ENCODE results near the gene SIPA1L2.

SIPA1L2 gene

DNA sequence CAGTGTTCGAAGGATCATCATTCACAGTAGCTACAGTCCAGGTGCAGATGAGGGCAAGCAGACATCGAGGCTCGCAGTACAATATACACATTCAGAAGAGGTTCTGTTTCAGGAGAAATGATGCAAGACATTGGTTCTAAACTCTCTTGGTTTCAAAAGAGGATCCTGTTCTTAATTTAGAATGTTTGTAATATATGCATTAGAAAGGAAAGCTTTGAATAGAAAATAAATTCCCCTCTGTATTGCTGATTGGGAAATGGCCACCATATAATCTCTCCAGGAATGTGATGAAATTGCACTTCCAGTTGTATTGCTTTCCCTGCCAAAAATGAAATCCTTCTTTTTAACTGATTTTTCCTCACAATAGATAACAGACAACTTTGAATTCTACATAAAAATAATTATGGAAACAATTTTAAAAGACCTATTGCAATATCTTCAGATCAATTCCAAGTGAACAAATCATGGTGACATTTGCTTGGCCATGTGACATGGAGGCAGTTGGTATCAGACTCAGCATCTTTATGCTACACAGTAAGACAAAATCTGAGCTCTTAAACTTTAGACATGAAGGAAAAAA lies 27.6 kb upstream of the SIPA1L2 start:
- no peaks in the 10 kb centered on the region for H3K36me3 ChIP-seq (ENCODE audit: control insufficient read depth in 2 of 2, insufficient read depth in 1 of 2, low read length in 2 of 2)
- ChIA-PET CTCF (interaction anchor here (0.6 to 2.1 kb wide), 2 partner anchors 16 to 285 kb away, joined by 3 to 5 read pairs; no protein-coding TSS in a partner anchor), POLR2A (interaction anchor here (0.6 kb wide), 1 partner anchor 935 kb away, joined by 7 read pairs; no protein-coding TSS in a partner anchor)
- H3K4me1 ChIP-seq (ENCODE audit: control insufficient read depth, insufficient read depth, low read length): peaks cover 18% of the 10 kb centered on the region
- no peaks in the 10 kb centered on the region for H3K9me3 ChIP-seq (ENCODE audit: control insufficient read depth, insufficient read depth, low read depth, low read length)
- TF ChIP-seq SETDB1 (IDR thresholded peaks at IDR 0.05; ENCODE audit: insufficient read length, low read length): no peak
- no peak overlapping the region for H3K27ac ChIP-seq (ENCODE audit: extremely low read depth, low read depth, low read length)
- no peak overlapping the region for H3K4me3 ChIP-seq (ENCODE audit: low read depth, low read length)

DNA sequence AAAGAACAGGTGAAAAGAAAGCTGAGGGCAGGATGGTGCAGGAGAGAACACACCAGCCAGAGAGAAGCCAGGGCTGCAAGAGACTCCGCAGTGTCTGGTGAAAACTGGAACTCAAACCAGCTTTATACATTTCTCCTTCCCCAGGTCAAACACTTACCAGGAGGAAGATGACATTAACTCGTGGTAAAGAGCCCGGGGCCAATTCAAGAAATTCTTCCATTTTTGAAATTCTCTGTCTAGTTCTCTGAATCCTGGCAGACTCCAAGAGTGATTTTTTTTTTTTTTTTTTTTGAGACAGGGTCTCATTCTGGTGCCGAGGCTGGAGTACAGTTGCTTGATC lies 25.8 kb upstream of the SIPA1L2 start:
- TF ChIP-seq, protein P1, sequence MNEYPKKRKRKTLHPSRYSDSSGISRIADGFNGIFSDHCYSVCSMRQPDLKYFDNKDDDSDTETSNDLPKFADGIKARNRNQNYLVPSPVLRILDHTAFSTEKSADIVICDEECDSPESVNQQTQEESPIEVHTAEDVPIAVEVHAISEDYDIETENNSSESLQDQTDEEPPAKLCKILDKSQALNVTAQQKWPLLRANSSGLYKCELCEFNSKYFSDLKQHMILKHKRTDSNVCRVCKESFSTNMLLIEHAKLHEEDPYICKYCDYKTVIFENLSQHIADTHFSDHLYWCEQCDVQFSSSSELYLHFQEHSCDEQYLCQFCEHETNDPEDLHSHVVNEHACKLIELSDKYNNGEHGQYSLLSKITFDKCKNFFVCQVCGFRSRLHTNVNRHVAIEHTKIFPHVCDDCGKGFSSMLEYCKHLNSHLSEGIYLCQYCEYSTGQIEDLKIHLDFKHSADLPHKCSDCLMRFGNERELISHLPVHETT (tag by site-specific recombination; IDR thresholded peaks at IDR 0.05): no peak
- peak; percentile 1; the same call in 1 of the 2 replicates for TF ChIP-seq SP7 (tag by site-specific recombination; IDR thresholded peaks at IDR 0.05)
- TF ChIP-seq, protein P2, sequence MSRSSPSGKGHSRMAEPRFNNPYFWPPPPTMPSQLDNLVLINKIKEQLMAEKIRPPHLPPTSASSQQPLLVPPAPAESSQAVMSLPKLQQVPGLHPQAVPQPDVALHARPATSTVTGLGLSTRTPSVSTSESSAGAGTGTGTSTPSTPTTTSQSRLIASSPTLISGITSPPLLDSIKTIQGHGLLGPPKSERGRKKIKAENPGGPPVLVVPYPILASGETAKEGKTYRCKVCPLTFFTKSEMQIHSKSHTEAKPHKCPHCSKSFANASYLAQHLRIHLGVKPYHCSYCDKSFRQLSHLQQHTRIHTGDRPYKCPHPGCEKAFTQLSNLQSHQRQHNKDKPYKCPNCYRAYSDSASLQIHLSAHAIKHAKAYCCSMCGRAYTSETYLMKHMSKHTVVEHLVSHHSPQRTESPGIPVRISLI (tag by site-specific recombination; IDR thresholded peaks at IDR 0.05): 0 out of 2 replicates have a peak, but pooled peaks have one; percentile 26
- POLR2A ChIA-PET: interaction anchor here (0.6 to 1.0 kb wide), 3 partner anchors 8 to 22 kb away, joined by 3 to 4 read pairs (median 3); no protein-coding TSS in a partner anchor
- Histone ChIP-seq H3K27ac (ENCODE audit: extremely low read depth, low read depth, low read length) (no peak overlapping the region), H3K9me3 (ENCODE audit: control insufficient read depth, insufficient read depth, low read depth, low read length) (no peaks in the 10 kb centered on the region), H3K36me3 (ENCODE audit: control insufficient read depth in 2 of 2, insufficient read depth in 1 of 2, low read length in 2 of 2) (no peaks in the 10 kb centered on the region), H3K4me1 (ENCODE audit: control insufficient read depth, insufficient read depth, low read length) (peaks cover 18% of the 10 kb centered on the region), H3K4me3 (ENCODE audit: low read depth, low read length) (no peak overlapping the region)
- CTCF ChIA-PET: interaction anchor here (0.5 to 1.2 kb wide), 4 partner anchors 10 to 370 kb away, joined by 3 to 6 read pairs (median 4); no protein-coding TSS in a partner anchor

DNA sequence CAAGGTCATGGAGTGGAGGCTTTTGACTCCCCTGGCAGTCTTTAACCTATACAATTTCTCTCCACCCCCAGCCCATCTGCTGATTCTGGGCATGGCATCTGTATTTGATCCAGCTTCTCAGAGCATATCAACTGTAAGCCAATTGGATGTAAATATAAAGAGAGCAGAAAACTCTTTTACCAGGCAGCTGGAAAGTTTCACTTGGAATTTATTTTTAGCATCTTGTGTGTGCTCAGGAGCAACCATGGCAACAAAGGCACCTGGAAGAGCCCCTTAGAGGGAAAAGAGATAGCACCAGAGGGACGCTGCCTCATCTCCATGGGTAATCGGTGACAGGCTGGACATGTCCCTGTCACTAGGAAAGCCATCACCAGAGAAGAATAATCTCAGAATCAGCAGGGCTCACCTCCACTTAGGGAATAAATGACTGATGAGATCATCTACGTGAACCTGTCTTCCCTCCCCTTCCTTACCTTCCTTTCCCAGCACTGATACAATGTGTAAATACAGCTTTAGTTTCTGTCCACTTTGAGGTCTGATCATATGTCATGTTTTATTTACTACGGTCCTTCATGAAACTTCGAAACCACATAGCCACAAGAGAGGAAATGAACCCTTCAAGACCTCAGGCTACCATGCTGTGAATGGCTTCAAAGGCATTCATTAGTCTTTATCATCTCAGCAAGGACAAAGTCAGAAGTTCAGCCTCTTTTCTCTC lies 25.3 kb upstream of the SIPA1L2 start:
- Histone ChIP-seq H3K36me3 (ENCODE audit: control insufficient read depth in 2 of 2, insufficient read depth in 1 of 2, low read length in 2 of 2) (no peaks in the 10 kb centered on the region), H3K4me3 (ENCODE audit: low read depth, low read length) (no peak overlapping the region), H3K27ac (ENCODE audit: extremely low read depth, low read depth, low read length) (no peak overlapping the region), H3K9me3 (ENCODE audit: control insufficient read depth, insufficient read depth, low read depth, low read length) (no peaks in the 10 kb centered on the region), H3K4me1 (ENCODE audit: control insufficient read depth, insufficient read depth, low read length) (peaks cover 18% of the 10 kb centered on the region)
- ChIA-PET POLR2A (interaction anchor here (0.6 to 1.6 kb wide), 4 partner anchors 9 to 23 kb away, joined by 3 to 4 read pairs (median 3); no protein-coding TSS in a partner anchor), CTCF (interaction anchor here (0.5 to 1.2 kb wide), 5 partner anchors 10 to 370 kb away, joined by 3 to 6 read pairs (median 3); no protein-coding TSS in a partner anchor)
- TF ChIP-seq, protein P3, sequence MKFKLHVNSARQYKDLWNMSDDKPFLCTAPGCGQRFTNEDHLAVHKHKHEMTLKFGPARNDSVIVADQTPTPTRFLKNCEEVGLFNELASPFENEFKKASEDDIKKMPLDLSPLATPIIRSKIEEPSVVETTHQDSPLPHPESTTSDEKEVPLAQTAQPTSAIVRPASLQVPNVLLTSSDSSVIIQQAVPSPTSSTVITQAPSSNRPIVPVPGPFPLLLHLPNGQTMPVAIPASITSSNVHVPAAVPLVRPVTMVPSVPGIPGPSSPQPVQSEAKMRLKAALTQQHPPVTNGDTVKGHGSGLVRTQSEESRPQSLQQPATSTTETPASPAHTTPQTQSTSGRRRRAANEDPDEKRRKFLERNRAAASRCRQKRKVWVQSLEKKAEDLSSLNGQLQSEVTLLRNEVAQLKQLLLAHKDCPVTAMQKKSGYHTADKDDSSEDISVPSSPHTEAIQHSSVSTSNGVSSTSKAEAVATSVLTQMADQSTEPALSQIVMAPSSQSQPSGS (tag by site-specific recombination; IDR thresholded peaks at IDR 0.05; ENCODE audit: low read depth): peak; percentile 65; the same call in 1 of the 2 replicates
- TF ChIP-seq ZNF48 (tag by site-specific recombination; IDR thresholded peaks at IDR 0.05) (no peak), ZNF423 (tag by site-specific recombination; IDR thresholded peaks at IDR 0.05) (no peak), ZSCAN16 (tag by site-specific recombination; IDR thresholded peaks at IDR 0.05) (no peak), HOXC10 (CRISPR knock-in tag; IDR thresholded peaks at IDR 0.05) (no peak), ZNF561 (tag by site-specific recombination; IDR thresholded peaks at IDR 0.05; ENCODE audit: borderline replicate concordance) (no peak), ZNF433 (tag by site-specific recombination; IDR thresholded peaks at IDR 0.05; ENCODE audit: low read depth) (no peak), ZNF544 (tag by site-specific recombination; IDR thresholded peaks at IDR 0.05) (no peak), TRIM28 (IDR thresholded peaks at IDR 0.05; ENCODE audit: borderline replicate concordance, low read length) (0 out of 2 replicates have a peak, but pooled peaks have one; percentile 47), ZNF324 (tag by site-specific recombination; IDR thresholded peaks at IDR 0.05) (no peak), ZFP3 (tag by site-specific recombination; IDR thresholded peaks at IDR 0.05; ENCODE audit: low read depth) (no peak), SP7 (tag by site-specific recombination; IDR thresholded peaks at IDR 0.05) (peak; percentile 89), ZNF133 (tag by site-specific recombination; IDR thresholded peaks at IDR 0.05) (no peak), ZNF549 (tag by site-specific recombination; IDR thresholded peaks at IDR 0.05) (no peak), SP3 (tag by site-specific recombination; IDR thresholded peaks at IDR 0.05) (no peak), GFI1B (tag by site-specific recombination; IDR thresholded peaks at IDR 0.05) (no peak), SCRT2 (tag by site-specific recombination; IDR thresholded peaks at IDR 0.05) (no peak)
- TF ChIP-seq, protein P4, sequence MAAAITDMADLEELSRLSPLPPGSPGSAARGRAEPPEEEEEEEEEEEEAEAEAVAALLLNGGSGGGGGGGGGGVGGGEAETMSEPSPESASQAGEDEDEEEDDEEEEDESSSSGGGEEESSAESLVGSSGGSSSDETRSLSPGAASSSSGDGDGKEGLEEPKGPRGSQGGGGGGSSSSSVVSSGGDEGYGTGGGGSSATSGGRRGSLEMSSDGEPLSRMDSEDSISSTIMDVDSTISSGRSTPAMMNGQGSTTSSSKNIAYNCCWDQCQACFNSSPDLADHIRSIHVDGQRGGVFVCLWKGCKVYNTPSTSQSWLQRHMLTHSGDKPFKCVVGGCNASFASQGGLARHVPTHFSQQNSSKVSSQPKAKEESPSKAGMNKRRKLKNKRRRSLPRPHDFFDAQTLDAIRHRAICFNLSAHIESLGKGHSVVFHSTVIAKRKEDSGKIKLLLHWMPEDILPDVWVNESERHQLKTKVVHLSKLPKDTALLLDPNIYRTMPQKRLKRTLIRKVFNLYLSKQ (tag by site-specific recombination; IDR thresholded peaks at IDR 0.05; ENCODE audit: borderline replicate concordance): no peak
- TF ChIP-seq, protein P5, sequence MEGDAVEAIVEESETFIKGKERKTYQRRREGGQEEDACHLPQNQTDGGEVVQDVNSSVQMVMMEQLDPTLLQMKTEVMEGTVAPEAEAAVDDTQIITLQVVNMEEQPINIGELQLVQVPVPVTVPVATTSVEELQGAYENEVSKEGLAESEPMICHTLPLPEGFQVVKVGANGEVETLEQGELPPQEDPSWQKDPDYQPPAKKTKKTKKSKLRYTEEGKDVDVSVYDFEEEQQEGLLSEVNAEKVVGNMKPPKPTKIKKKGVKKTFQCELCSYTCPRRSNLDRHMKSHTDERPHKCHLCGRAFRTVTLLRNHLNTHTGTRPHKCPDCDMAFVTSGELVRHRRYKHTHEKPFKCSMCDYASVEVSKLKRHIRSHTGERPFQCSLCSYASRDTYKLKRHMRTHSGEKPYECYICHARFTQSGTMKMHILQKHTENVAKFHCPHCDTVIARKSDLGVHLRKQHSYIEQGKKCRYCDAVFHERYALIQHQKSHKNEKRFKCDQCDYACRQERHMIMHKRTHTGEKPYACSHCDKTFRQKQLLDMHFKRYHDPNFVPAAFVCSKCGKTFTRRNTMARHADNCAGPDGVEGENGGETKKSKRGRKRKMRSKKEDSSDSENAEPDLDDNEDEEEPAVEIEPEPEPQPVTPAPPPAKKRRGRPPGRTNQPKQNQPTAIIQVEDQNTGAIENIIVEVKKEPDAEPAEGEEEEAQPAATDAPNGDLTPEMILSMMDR (tag by site-specific recombination; IDR thresholded peaks at IDR 0.05): no peak

Data from HEK293 (cell line).